Measurements from ENCODE around the gene UBE2M.

The UBE2M gene

GRCh38 chr19:58536852-58537798 is 21.3 kb downstream of the UBE2M start:
- no peak for DNase-seq (ENCODE audit: low spot score in 2 of 2)
- peaks cover 5% of the 10 kb centered on the region for H3K4me1 Mint-ChIP-seq
- peaks cover 2% of the 10 kb centered on the region for H3K36me3 Mint-ChIP-seq (ENCODE audit: insufficient read depth)
- H3K9me3 Mint-ChIP-seq, result no peaks in the 10 kb centered on the region
- H3K27me3 Mint-ChIP-seq, result peaks cover 46% of the 10 kb centered on the region
- H3K27ac Mint-ChIP-seq (ENCODE audit: low read depth), result no peak overlapping the region
- H3K4me3 Mint-ChIP-seq, result no peak overlapping the region
- ATAC-seq (replicated peaks; ENCODE audit: extremely low read depth, poor library complexity, severe bottlenecking), result no peak

DNA sequence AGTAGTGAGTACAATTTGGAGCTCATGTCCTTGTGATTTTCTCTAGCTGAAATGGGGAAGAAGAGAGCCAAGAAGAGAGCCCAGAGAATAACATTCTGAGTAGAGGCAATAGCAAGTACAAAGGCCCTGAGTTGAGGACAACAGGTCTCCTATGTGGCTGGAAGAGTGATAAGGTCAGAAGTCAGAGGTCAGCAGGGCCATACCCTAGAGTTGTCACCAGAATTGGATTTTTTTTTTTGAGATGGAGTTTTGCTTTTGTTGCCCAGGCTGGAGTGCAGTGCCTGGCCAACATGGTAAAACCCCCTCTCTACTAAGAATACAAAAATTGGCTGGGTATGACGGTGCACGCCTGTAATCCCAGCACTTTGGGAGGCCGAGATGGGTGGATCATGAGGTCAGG is 22.6 kb downstream of the UBE2M start:
- Mint-ChIP-seq H3K4me1 (peaks cover 5% of the 10 kb centered on the region), H3K36me3 (ENCODE audit: insufficient read depth) (peaks cover 2% of the 10 kb centered on the region), H3K9me3 (no peaks in the 10 kb centered on the region), H3K27me3 (peaks cover 59% of the 10 kb centered on the region), H3K27ac (ENCODE audit: low read depth) (no peak overlapping the region), H3K4me3 (no peak overlapping the region)
- ATAC-seq (replicated peaks; ENCODE audit: extremely low read depth, poor library complexity, severe bottlenecking), result no peak
- no peak for DNase-seq (ENCODE audit: low spot score in 2 of 2)

DNA sequence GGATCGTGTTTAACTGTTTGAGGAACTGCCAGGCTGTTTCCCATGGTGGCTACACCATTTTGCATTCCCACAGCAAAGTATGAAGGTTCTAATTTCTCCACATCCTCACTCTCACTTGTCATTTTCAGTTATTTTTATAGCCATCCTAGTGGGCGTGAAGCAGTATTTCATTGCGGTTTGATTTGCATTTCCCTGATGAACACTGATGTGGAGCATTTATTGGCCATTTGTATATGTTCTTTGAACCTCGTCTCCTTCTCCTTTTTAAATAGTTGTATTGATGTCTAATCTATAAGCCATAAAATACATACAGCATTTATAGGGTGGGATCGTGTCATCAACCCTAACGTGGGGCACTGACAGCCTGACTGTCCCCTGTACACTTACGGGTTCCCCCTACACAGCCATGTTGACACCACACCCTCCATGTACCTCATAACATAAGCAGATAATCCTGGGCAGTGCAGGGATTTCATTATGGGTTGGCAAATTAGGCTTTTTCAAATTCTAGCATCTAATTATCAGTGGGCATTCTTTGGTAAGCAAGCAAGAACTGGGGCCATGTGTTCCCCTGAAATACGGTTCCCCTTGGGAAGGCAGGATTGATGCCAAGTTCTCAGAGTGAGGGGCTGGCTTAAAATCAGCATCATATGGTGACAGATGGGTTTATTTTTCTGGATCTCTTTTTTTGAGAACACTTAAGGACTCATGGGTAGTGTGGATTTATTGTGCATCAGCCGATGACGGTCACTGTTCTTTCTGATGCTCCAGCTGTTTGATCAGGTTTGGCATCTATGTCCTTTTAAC is 27.2 kb downstream of the UBE2M start:
- ATAC-seq (replicated peaks; ENCODE audit: extremely low read depth, poor library complexity, severe bottlenecking), result no peak
- no peak overlapping the region for H3K27ac Mint-ChIP-seq (ENCODE audit: low read depth)
- no peak for DNase-seq (ENCODE audit: low spot score in 2 of 2)
- H3K4me1 Mint-ChIP-seq, result no peaks in the 10 kb centered on the region
- H3K36me3 Mint-ChIP-seq (ENCODE audit: insufficient read depth), result no peaks in the 10 kb centered on the region
- H3K4me3 Mint-ChIP-seq, result no peak overlapping the region
- H3K27me3 Mint-ChIP-seq, result peaks cover 27% of the 10 kb centered on the region
- H3K9me3 Mint-ChIP-seq, result no peaks in the 10 kb centered on the region

DNA sequence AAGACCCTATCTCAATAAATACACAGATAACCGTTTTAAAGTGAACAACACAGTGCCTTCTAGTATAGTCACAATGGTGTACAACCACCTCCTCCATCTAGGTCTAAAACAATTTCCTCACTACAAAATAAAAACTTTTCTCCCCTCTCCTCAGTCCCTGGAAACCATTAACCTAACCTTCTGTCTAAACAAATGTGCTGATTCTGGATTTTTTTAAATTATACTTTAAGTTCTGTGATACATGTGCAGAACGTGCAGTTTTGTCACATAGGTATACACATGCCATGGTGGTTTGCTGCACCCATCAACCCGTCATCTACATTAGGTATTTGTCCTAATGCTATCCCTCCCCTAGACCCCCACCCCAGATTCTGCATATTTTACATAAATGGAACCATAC is 29.0 kb downstream of the UBE2M start:
- Mint-ChIP-seq H3K27me3 (peaks cover 17% of the 10 kb centered on the region), H3K36me3 (ENCODE audit: insufficient read depth) (no peaks in the 10 kb centered on the region), H3K27ac (ENCODE audit: low read depth) (no peak overlapping the region), H3K9me3 (no peaks in the 10 kb centered on the region), H3K4me1 (no peaks in the 10 kb centered on the region), H3K4me3 (no peak overlapping the region)
- no peak for DNase-seq (ENCODE audit: low spot score in 2 of 2)
- no peak for ATAC-seq (replicated peaks; ENCODE audit: extremely low read depth, poor library complexity, severe bottlenecking)

DNA sequence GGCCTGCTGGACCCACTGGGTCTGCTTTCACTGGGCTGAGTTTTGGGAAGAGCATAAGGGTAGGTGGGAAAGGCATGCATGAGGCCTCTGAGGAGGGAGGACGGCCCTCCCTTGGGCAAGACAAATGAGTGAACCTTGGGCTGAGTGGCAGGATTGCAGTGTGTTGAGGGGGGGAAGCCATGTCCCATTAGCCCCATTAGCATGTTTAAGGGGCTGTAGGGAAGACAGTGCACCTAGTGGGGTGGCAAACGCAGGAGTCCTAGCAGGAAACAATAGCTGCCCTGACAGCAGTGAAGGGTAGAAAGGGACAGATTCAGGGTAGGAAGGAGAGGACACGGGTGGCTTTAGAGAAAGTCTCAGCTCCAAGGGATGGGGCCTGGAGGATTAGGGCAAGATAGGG is 35.7 kb downstream of the UBE2M start:
- peaks cover 30% of the 10 kb centered on the region for H3K4me1 Mint-ChIP-seq
- H3K4me3 Mint-ChIP-seq, result no peak overlapping the region
- DNase-seq (ENCODE audit: low spot score in 2 of 2) (no peak), ATAC-seq (replicated peaks; ENCODE audit: extremely low read depth, poor library complexity, severe bottlenecking) (no peak)
- no peaks in the 10 kb centered on the region for H3K9me3 Mint-ChIP-seq
- H3K27me3 Mint-ChIP-seq, result no peaks in the 10 kb centered on the region
- no peak overlapping the region for H3K27ac Mint-ChIP-seq (ENCODE audit: low read depth)
- peaks cover 10% of the 10 kb centered on the region for H3K36me3 Mint-ChIP-seq (ENCODE audit: insufficient read depth)

- H3K36me3 Mint-ChIP-seq (ENCODE audit: insufficient read depth), result peaks cover 13% of the 10 kb centered on the region
- H3K27me3 Mint-ChIP-seq, result no peaks in the 10 kb centered on the region
- H3K4me3 Mint-ChIP-seq, result no peak overlapping the region
- peaks cover 33% of the 10 kb centered on the region for H3K4me1 Mint-ChIP-seq
- no peak for DNase-seq (ENCODE audit: low spot score in 2 of 2)
- no peak overlapping the region for H3K27ac Mint-ChIP-seq (ENCODE audit: low read depth)
- no peaks in the 10 kb centered on the region for H3K9me3 Mint-ChIP-seq
- no peak for ATAC-seq (replicated peaks; ENCODE audit: extremely low read depth, poor library complexity, severe bottlenecking)
Observed at GRCh38 chr19:58521651-58522050, 36.8 kb downstream of the UBE2M start.

GRCh38 chr19:58520257-58520599 is 38.2 kb downstream of the UBE2M start:
- DNase-seq (ENCODE audit: low spot score in 2 of 2) (no peak), ATAC-seq (replicated peaks; ENCODE audit: extremely low read depth, poor library complexity, severe bottlenecking) (no peak)
- Mint-ChIP-seq H3K4me1 (peaks cover 40% of the 10 kb centered on the region), H3K4me3 (peak overlapping the region; percentile 99), H3K9me3 (no peaks in the 10 kb centered on the region), H3K27me3 (no peaks in the 10 kb centered on the region), H3K27ac (ENCODE audit: low read depth) (peak overlapping the region; percentile 99), H3K36me3 (ENCODE audit: insufficient read depth) (peaks cover 15% of the 10 kb centered on the region)

DNA sequence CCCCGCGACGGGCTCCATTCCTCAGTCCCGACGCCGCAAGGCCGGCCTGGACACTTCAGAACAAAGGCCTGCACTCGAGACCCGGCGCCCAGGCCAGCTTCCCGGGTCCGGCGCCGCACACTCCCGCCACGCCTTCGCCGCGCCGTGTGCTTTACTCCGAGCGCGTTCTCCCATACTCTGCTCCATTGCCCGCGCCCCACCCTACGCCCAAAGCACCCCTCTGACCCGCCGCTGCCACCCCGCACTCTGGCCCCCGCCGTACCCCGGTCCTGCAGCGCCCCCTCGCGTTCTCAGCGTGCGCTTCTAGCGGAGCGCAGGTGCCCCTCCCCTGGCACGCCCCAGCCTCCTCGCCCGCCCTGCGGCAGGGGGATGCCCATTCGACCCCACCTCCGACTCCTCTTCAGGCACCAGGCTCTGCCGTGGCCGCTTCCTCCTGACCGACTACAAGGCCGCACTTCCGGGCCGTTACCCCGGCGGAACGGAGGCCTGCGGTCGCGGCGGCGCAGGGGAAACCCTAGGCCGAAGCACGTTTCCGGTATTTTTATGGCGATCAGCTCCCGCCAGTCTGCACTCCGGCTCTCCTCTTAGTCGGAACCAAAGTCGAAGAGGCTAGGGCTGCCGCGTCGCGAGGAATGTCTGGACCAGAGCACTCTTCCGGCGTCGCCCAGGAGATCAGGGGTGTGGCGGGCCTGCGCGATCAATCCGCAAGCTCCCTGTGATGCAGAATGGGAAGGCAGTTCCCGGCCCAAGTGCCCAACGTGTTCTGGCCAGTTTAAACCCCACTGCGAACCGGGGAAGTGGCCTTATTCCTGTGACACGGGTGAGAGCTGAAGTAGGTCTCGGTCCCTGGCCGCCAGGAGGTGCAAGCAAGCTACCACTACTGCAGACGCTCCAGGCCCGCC is 38.8 kb downstream of the UBE2M start, which contains the start of gene ZBTB45:
Gene ZBTB45, minus strand, starts transcription at position 456 of the 902 bp plus-strand sequence. CDS start 2,137 bp downstream, outside the sequence.
- Mint-ChIP-seq H3K4me3 (peak within 1 kb of the TSS; percentile 99), H3K36me3 (ENCODE audit: insufficient read depth) (peaks cover 15% of the 10 kb centered on the region), H3K27ac (ENCODE audit: low read depth) (peak within 1 kb of the TSS; percentile 99), H3K9me3 (no peaks in the 10 kb centered on the region), H3K4me1 (peaks cover 45% of the 10 kb centered on the region), H3K27me3 (no peaks in the 10 kb centered on the region)
- DNase-seq (ENCODE audit: low spot score in 2 of 2) (peak; percentile 85), ATAC-seq (replicated peaks; ENCODE audit: extremely low read depth, poor library complexity, severe bottlenecking) (peak; percentile 82)

DNA sequence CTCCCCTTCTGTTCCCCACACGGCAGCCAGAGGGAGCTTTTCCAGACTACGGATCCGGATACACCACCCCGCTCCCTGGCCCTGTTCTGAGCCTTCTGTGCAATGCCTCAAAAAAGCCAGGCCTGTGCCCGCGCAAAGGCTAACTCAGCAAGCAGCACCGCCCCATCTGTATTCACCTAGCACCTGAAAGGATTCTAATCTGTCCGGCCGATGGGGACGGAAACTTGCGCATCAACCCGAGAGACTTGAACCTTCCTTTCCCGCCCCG is 39.4 kb downstream of the UBE2M start:
- Mint-ChIP-seq H3K9me3 (no peaks in the 10 kb centered on the region), H3K4me1 (peaks cover 49% of the 10 kb centered on the region), H3K27ac (ENCODE audit: low read depth) (peak overlapping the region; percentile 99), H3K4me3 (peak overlapping the region; percentile 99), H3K27me3 (no peaks in the 10 kb centered on the region), H3K36me3 (ENCODE audit: insufficient read depth) (peaks cover 16% of the 10 kb centered on the region)
- ATAC-seq (replicated peaks; ENCODE audit: extremely low read depth, poor library complexity, severe bottlenecking) (peak; percentile 20), DNase-seq (ENCODE audit: low spot score in 2 of 2) (no peak)

GRCh38 chr19:58518256-58519086 is 39.9 kb downstream of the UBE2M start:
- Mint-ChIP-seq H3K4me1 (peaks cover 55% of the 10 kb centered on the region), H3K27ac (ENCODE audit: low read depth) (peak overlapping the region; percentile 99), H3K27me3 (no peaks in the 10 kb centered on the region), H3K9me3 (no peaks in the 10 kb centered on the region), H3K4me3 (peak overlapping the region; percentile 99), H3K36me3 (ENCODE audit: insufficient read depth) (peaks cover 16% of the 10 kb centered on the region)
- no peak for ATAC-seq (replicated peaks; ENCODE audit: extremely low read depth, poor library complexity, severe bottlenecking)
- DNase-seq (ENCODE audit: low spot score in 2 of 2), result no peak

DNA sequence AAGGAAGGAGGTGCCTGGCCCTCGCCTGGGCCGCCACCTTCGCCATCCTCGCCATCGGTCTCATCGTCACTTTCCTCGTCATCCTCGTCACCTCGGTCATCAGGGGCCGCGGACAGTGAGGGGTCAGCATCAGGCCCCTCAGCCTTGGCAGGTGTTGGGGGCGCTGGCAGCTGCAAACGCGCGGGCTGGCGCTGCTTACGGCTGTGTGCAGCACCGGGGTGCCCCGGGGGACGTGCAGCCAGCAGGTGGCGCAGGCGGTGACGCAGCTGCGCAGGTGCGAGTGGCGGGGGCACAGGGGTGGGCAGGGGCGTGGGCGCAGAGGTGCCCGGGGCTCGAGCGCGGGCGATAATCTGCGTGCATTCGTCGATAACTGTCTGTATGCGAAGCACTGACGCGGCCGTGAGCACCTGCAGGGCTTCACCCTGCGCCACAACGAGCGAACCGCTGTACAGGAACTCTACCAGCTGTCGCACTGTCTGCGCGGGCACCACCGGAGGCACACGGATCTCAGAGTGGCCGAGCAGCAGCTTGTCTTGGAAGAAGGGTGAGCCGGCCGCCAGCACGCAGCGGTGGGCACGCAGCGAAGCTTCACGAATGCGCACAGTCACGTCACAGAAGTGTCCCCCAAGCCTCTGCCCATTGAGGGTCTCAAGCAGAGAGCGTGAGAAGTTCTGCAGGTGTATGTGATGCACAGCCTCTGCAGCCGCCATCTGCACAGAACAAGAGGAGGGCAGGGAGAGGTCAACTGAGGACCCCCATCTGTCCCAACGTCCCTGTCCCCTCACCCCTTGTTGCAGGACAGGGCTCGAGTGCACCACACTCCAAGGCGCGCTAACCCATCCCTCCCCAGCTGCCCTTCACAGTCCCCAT is 41.2 kb downstream of the UBE2M start:
- DNase-seq (ENCODE audit: low spot score in 2 of 2) (no peak), ATAC-seq (replicated peaks; ENCODE audit: extremely low read depth, poor library complexity, severe bottlenecking) (no peak)
- Mint-ChIP-seq H3K4me1 (peaks cover 58% of the 10 kb centered on the region), H3K27me3 (no peaks in the 10 kb centered on the region), H3K36me3 (ENCODE audit: insufficient read depth) (peaks cover 19% of the 10 kb centered on the region), H3K9me3 (no peaks in the 10 kb centered on the region), H3K4me3 (no peak overlapping the region), H3K27ac (ENCODE audit: low read depth) (no peak overlapping the region)

All from central memory CD8-positive, alpha-beta T cell (primary cell).